Measurements from ENCODE around the gene CRYBG3. TPM values are rescaled to one million over a fixed set of nuclear protein-coding genes. Genes with fewer than 3 reads are reported as not detected.

The CRYBG3 gene
- total and polyA plus RNA-seq, 2 of the 13 experiments (the other 11 are each of a cell fraction or from before 2014, with no cell fraction given): 3.8 to 15.9 TPM

DNA sequence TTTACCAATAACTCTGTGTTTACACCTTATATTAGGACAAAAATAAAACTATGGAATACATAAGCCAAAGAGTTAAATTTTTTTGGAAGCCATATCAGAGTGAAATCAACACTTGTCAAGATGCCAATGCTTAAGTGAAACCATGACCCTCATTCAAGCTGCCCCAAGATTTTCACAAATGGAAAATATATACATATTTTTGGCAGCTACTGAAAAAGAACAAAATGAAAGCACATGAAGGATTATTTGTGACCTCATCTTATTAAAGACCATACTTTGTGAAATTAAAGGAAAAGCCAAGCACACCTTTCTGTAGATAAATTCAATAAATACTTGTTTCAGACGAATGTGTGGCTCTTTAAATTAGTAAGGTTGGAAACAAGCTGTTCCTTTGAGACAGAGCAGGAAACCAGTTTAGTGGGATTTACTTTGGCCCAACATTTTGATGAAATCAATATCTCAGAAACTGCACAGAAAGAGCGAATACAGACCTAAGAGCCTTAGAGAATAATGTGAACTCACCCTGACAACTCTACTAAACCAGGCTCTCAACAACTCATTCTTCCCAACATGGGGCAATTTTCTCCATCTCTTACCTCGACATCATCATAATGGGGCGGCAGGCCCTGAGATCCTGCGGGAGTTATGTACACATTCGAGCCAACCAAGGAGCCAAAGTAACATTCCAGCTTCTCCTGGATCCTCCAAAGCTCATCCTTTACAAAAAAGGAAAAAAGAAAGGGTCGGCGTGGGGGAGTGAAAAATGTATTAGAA is 139.4 kb downstream of the CRYBG3 start (continued):
- TF ChIP-seq ZNF44 (CRISPR knock-in tag; IDR thresholded peaks at IDR 0.05): no peak

DNA sequence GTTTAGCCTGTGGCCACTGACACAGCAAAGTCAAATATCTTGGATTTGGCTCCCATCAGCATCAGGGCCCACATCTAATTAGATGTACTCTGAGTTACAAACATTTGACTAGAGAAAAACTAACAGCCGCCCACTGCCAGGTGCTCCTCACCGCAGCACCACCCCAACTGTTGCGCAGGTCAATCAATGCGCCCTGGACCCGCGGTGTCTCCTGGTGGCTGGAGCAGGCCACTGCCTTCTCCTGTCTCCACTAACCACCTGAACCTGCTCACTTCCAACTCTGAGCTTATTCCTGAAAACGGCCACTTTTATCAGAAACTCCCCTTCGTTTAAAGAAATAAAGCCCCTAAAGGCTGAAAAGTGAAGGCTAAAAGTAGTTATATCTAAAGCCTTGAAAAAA is 146.2 kb downstream of the CRYBG3 start:
- DNase-seq (ENCODE audit: low spot score): no peak

More for the DNA sequence above, 146.2 kb downstream of the CRYBG3 start:
- H4K20me1 ChIP-seq (ENCODE audit: insufficient read depth, low read length): no peaks in the 10 kb centered on the region
- H3K4me3 ChIP-seq (replicated peaks in 1 of 3; ENCODE audit: insufficient read depth in 1 of 3, low read depth in 2 of 3, low read length in 3 of 3): no peak overlapping the region
- H3K27ac ChIP-seq (ENCODE audit: extremely low read length, insufficient read depth, low read length): no peak overlapping the region
- in situ Hi-C loops (cut with HindIII; ENCODE audit: extremely low pct_ligation_motif_present, low pct_unique_long_range_greater_than_20kb): no loop called here
- peaks cover 56% of the 10 kb centered on the region for H3K4me1 ChIP-seq (ENCODE audit: insufficient read depth, low read length)
- POLR2A ChIA-PET: no interaction called here
- TF ChIP-seq HOMEZ (CRISPR knock-in tag; IDR thresholded peaks at IDR 0.05; ENCODE audit: low read depth) (no peak), ZNF710 (CRISPR knock-in tag; IDR thresholded peaks at IDR 0.05; ENCODE audit: borderline replicate concordance) (no peak), ZBTB33 (CRISPR knock-in tag; IDR thresholded peaks at IDR 0.05) (peak; percentile 99), ZMYM4 (CRISPR knock-in tag; IDR thresholded peaks at IDR 0.05) (0 out of 2 replicates have a peak, but pooled peaks have one; percentile 29), HOXA3 (CRISPR knock-in tag; IDR thresholded peaks at IDR 0.05) (peak; percentile 22; the same call in 1 of the 2 replicates)
- TF ChIP-seq, protein P1, sequence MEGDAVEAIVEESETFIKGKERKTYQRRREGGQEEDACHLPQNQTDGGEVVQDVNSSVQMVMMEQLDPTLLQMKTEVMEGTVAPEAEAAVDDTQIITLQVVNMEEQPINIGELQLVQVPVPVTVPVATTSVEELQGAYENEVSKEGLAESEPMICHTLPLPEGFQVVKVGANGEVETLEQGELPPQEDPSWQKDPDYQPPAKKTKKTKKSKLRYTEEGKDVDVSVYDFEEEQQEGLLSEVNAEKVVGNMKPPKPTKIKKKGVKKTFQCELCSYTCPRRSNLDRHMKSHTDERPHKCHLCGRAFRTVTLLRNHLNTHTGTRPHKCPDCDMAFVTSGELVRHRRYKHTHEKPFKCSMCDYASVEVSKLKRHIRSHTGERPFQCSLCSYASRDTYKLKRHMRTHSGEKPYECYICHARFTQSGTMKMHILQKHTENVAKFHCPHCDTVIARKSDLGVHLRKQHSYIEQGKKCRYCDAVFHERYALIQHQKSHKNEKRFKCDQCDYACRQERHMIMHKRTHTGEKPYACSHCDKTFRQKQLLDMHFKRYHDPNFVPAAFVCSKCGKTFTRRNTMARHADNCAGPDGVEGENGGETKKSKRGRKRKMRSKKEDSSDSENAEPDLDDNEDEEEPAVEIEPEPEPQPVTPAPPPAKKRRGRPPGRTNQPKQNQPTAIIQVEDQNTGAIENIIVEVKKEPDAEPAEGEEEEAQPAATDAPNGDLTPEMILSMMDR (CRISPR knock-in tag; IDR thresholded peaks at IDR 0.05): 0 out of 2 replicates have a peak, but pooled peaks have one; percentile 20
- H3K9ac ChIP-seq (ENCODE audit: insufficient read depth, low read depth, low read length): no peak overlapping the region
- peaks cover 77% of the 10 kb centered on the region for H3K79me2 ChIP-seq (ENCODE audit: insufficient read depth, low read length)
- H3K36me3 ChIP-seq (replicated peaks in 1 of 2; ENCODE audit: control insufficient read depth in 1 of 2, insufficient read depth in 2 of 2, low read length in 2 of 2): peaks cover 7 to 32% of the 10 kb centered on the region in 2 experiments
- H3K9me3 ChIP-seq (ENCODE audit: low read length): no peaks in the 10 kb centered on the region
- no peak overlapping the region for H3K4me2 ChIP-seq (ENCODE audit: low read depth, low read length)
- no TSS peak for BruUV-seq (replicated peaks)
- no peak overlapping the region for H2AFZ ChIP-seq (ENCODE audit: low read length)
- CTCF ChIA-PET (ENCODE audit: low intra/inter-chr PET ratio, low total read pairs): no interaction called here
- WGBS (ENCODE audit: low lambda C conversion rate): 96% methylated on average over 8 of the region's 8 CpGs
- FAIRE-seq (no peak), ATAC-seq (no peak)
- H3K27me3 ChIP-seq (ENCODE audit: control insufficient read depth in 1 of 2, insufficient read depth in 2 of 2, low read length in 2 of 2): no peaks in the 10 kb centered on the region; a peak in 1 of 5 replicates
- intact Hi-C loops (cut with micrococcal nuclease; ENCODE audit: unreplicated experiment): no loop called here
